Fibroblast of lung (primary cell): Measurements from ENCODE around the gene TMEM119. TPM values are rescaled to one million over a fixed set of nuclear protein-coding genes. Genes with fewer than 3 reads are reported as not detected.

ENCODE experiments used
- DNase-seq, 2 donors: peaks; one replicate each; pipeline versions ENCODE4 v3.0.0 to v3.0.0-alpha.2; 2010; ENCODE audit warnings: low read depth in 2 of 2
- H2AFZ ChIP-seq: 2 replicates; pipeline ENCODE4 v1.5.1; 2012; ENCODE audit warnings: low read length, control low read depth, inconsistent platforms
- H3K27ac ChIP-seq: 2 replicates; pipeline ENCODE4 v1.5.1; 2011; ENCODE audit warnings: low read length, control low read depth; ENCODE audit not compliant: insufficient read depth
- H3K27me3 ChIP-seq: 2 replicates; pipeline ENCODE4 v1.5.1; 2011; ENCODE audit warnings: mild to moderate bottlenecking, low read length; ENCODE audit not compliant: control insufficient read depth, insufficient read depth
- H3K36me3 ChIP-seq: 2 replicates; pipeline ENCODE4 v1.5.1; 2011; ENCODE audit warnings: low read length; ENCODE audit not compliant: control insufficient read depth, insufficient read depth
- H3K4me1 ChIP-seq: 2 replicates; pipeline ENCODE4 v1.5.1; 2011; ENCODE audit warnings: low read length; ENCODE audit not compliant: control insufficient read depth, insufficient read depth; ENCODE audit errors: extremely low read depth
- H3K4me2 ChIP-seq: 2 replicates; pipeline ENCODE4 v1.5.1; 2011; ENCODE audit warnings: low read length, control low read depth; ENCODE audit not compliant: insufficient read depth; ENCODE audit errors: extremely low read depth
- H3K4me3 ChIP-seq, 4 experiments: fragments of 200-600 bp in 1 of 4; sonication (generic) in 1 of 4; replicated peaks in 1 of 4; 2 replicates each; pipeline ENCODE4 v1.5.1; 2011 to 2016; ENCODE audit warnings: low read length in 4 of 4, low read depth in 3 of 4, mild to moderate bottlenecking in 3 of 4, control low read depth in 2 of 4, inconsistent platforms in 1 of 4, mixed read lengths in 1 of 4; ENCODE audit not compliant: insufficient read depth in 1 of 4; ENCODE audit errors: control extremely low read depth in 1 of 4
- H3K79me2 ChIP-seq: 2 replicates; pipeline ENCODE4 v1.5.1; 2012; ENCODE audit warnings: mild to moderate bottlenecking, low read length, inconsistent platforms; ENCODE audit not compliant: control insufficient read depth, insufficient read depth
- H3K9ac ChIP-seq: 2 replicates; pipeline ENCODE4 v1.5.1; 2011; ENCODE audit warnings: mild to moderate bottlenecking, low read length, control low read depth; ENCODE audit not compliant: insufficient read depth
- H3K9me3 ChIP-seq: 2 replicates; pipeline ENCODE4 v1.5.1; 2012; ENCODE audit warnings: low read depth, low read length; ENCODE audit not compliant: control insufficient read depth, insufficient read depth
- H4K20me1 ChIP-seq: 2 replicates; pipeline ENCODE4 v1.5.1; 2011; ENCODE audit warnings: low read length; ENCODE audit not compliant: control insufficient read depth, insufficient read depth; ENCODE audit errors: extremely low read depth
- EZH2 ChIP-seq: IDR thresholded peaks from 2 replicates; pipeline ENCODE4 v1.5.1; 2012; ENCODE audit warnings: low read length, control low read depth, mild to moderate bottlenecking; ENCODE audit errors: missing control alignments
- polyA plus RNA-seq, 2 donors: library from polyadenylated mRNA; depleted of rRNA in 1 of 2; stranded (reverse) in 1 of 2; unstranded in 1 of 2; fragments of >200 nt; gene quantifications; 2 replicates each; pipeline ENCODE4 v1.2.1, GENCODE V29; 2011 to 2012; ENCODE audit warnings: missing spikeins in 1 of 2
- total RNA-seq: library from RNA; depleted of rRNA; stranded (reverse); fragments of >200 nt; gene quantifications from 2 replicates; pipeline ENCODE4 v1.2.1, GENCODE V29; 2014
- TF ChIP-seq, protein P1 (sequence below), 2 donors: IDR thresholded peaks in 1 of 2; conservative IDR thresholded peaks in 1 of 2; 1 replicate in 1 of 2; 2 replicates in 1 of 2; pipeline ENCODE4 v1.5.1; 2011 to 2012; ENCODE audit warnings: low read length in 2 of 2, control low read depth in 1 of 2, inconsistent platforms in 1 of 2, low read depth in 1 of 2, mild to moderate bottlenecking in 1 of 2

TMEM119 gene
- total and polyA plus RNA-seq, 2 donors (not counting 1 experiment from before 2014, with no cell fraction given) = 154 to 358 TPM

DNA sequence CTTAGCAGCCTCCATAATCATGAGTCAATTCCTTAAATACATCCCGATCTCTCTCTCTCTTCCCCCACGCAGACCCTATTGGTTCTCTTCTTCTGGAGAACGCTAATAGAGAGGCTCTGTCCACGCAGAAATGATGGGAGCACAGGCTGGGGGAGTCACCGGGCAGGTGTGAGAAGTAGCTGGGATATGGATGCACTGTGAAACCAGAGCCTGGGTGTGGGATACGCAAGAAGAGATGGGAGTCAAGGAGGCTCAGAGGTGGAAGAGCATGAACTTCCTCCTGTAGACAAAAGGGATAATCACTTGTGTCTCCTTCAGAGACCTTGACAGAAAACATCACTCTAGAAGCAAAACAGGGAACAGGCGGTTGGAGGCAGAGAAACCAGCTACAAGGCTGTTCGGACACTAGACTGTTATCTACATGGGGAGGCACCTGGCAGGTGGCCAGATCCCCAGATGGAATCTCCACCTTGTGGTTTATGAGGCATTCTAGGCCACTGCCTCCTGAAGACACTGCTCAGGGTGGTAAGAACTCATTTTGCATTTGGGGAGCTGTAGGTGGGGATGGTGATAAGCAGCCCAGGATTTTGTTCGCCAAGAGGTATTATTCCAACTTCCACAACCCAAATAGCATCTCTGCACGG is 43.0 kb upstream of the TMEM119 start:
- H3K27me3 ChIP-seq = no peaks in the 10 kb centered on the region
- H2AFZ ChIP-seq = no peak overlapping the region
- TF ChIP-seq, protein P1, sequence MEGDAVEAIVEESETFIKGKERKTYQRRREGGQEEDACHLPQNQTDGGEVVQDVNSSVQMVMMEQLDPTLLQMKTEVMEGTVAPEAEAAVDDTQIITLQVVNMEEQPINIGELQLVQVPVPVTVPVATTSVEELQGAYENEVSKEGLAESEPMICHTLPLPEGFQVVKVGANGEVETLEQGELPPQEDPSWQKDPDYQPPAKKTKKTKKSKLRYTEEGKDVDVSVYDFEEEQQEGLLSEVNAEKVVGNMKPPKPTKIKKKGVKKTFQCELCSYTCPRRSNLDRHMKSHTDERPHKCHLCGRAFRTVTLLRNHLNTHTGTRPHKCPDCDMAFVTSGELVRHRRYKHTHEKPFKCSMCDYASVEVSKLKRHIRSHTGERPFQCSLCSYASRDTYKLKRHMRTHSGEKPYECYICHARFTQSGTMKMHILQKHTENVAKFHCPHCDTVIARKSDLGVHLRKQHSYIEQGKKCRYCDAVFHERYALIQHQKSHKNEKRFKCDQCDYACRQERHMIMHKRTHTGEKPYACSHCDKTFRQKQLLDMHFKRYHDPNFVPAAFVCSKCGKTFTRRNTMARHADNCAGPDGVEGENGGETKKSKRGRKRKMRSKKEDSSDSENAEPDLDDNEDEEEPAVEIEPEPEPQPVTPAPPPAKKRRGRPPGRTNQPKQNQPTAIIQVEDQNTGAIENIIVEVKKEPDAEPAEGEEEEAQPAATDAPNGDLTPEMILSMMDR (conservative IDR thresholded peaks at IDR 0.05 in 1 of 2, IDR thresholded peaks at IDR 0.05 in 1 of 2; ENCODE audit: low read depth in 1 of 2, low read length in 2 of 2) = no peak
- TF ChIP-seq EZH2 = no peak
- H3K4me2 ChIP-seq = no peak overlapping the region
- H3K79me2 ChIP-seq = peaks cover 5% of the 10 kb centered on the region
- H3K4me3 ChIP-seq = no peak overlapping the region
- peaks cover 17% of the 10 kb centered on the region for H3K4me1 ChIP-seq
- H3K27ac ChIP-seq = no peak overlapping the region
- no peaks in the 10 kb centered on the region for H3K9me3 ChIP-seq
- no peaks in the 10 kb centered on the region for H4K20me1 ChIP-seq
- H3K9ac ChIP-seq = no peak overlapping the region
- peak in 1 of 2 donors; percentile 74 for DNase-seq
- peaks cover 15% of the 10 kb centered on the region for H3K36me3 ChIP-seq

DNA sequence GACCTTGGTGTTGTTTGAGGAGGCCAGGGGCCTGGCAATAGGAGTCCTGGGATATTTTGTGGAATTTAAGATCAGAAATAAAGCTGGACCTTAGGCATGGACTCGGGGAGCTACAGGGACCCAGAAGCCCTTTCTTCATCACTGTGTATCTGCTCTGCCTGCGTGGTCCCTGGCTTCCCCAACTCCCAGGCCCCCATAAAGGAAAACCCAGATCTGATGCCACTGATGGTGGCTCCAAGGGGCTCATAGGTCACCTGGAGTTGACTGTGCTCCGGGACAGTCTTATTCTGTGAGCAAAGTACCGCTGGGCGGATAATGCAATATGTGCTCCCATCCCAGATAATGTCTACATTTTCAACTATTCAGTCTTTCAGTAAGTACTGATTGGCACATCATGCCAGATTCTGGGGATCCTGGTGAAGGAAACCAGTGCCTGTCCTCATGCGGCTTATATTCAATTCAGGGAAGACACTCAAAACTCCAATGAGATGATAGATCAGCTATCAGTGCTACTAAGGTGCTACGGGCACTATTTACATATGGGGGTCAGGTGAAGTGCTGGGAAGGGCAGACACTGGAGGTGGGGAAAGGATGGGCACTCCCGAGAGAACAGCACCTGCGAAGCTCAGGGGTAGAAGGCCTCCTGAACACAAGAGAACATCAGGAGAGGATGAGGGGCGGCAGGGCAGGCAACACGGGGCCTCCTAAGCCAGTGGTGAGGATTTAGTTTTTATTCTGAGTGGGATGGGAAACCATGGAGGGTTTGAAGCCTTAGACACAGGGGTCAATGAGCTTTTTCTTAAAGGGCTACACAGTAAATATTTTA is 41.3 kb upstream of the TMEM119 start:
- no peaks in the 10 kb centered on the region for H4K20me1 ChIP-seq
- H3K9ac ChIP-seq = no peak overlapping the region
- peaks cover 4% of the 10 kb centered on the region for H3K36me3 ChIP-seq
- DNase-seq = no peak
- no peaks in the 10 kb centered on the region for H3K79me2 ChIP-seq
- TF ChIP-seq, protein P1 (conservative IDR thresholded peaks at IDR 0.05 in 1 of 2, IDR thresholded peaks at IDR 0.05 in 1 of 2; ENCODE audit: low read depth in 1 of 2, low read length in 2 of 2) = no peak
- no peak for TF ChIP-seq EZH2
- no peaks in the 10 kb centered on the region for H3K27me3 ChIP-seq
- H2AFZ ChIP-seq = no peak overlapping the region
- H3K4me2 ChIP-seq = no peak overlapping the region
- H3K27ac ChIP-seq = no peak overlapping the region
- H3K9me3 ChIP-seq = no peaks in the 10 kb centered on the region
- H3K4me3 ChIP-seq = no peak overlapping the region
- H3K4me1 ChIP-seq = peaks cover 10% of the 10 kb centered on the region

DNA sequence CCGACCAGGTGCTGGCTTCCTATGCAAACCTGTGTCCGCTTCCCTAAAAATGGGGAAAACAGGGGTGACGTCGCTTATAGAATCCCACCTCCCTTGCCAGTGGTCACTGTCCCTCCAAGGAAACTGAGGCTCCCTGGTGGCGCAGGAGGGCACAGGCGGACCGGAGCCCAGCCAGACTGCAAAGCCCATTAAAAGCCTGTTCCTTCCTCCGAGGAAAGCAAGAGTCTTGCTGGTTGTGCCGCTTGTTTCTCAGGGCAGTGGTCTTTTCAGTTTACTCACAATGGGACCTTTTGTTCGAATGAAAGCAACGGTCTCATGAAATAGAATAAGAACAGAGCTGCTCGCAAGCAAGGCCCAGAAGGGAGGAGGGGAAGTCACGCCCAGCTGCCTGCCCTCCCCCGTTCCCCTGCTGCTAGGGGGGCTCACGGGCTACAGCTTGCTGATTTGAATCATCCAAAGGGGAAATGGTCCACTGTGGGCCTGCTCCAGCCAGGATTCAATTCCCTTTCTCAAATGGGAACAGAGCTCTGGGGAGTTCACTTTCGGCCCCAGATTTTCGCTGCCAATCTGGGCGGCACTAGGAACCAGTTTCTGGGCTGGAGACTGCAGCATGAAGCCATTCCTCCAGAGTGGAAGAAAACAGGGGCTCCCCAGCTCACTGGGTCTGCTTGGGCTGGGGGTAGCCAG is 40.4 kb upstream of the TMEM119 start:
- no peak overlapping the region for H3K9ac ChIP-seq

More for the DNA sequence above, 40.4 kb upstream of the TMEM119 start:
- Histone ChIP-seq H3K36me3 (peaks cover 2% of the 10 kb centered on the region), H4K20me1 (no peaks in the 10 kb centered on the region), H3K9me3 (no peaks in the 10 kb centered on the region), H2AFZ (no peak overlapping the region), H3K27ac (no peak overlapping the region), H3K4me3 (no peak overlapping the region), H3K27me3 (no peaks in the 10 kb centered on the region), H3K4me1 (peaks cover 6% of the 10 kb centered on the region), H3K4me2 (no peak overlapping the region), H3K79me2 (no peaks in the 10 kb centered on the region)
- TF ChIP-seq EZH2 = no peak
- TF ChIP-seq, protein P1 (conservative IDR thresholded peaks at IDR 0.05 in 1 of 2, IDR thresholded peaks at IDR 0.05 in 1 of 2; ENCODE audit: low read depth in 1 of 2, low read length in 2 of 2) = no peak
- no peak for DNase-seq
